ENCODE results near the gene SLC6A12.

The SLC6A12 gene

DNA sequence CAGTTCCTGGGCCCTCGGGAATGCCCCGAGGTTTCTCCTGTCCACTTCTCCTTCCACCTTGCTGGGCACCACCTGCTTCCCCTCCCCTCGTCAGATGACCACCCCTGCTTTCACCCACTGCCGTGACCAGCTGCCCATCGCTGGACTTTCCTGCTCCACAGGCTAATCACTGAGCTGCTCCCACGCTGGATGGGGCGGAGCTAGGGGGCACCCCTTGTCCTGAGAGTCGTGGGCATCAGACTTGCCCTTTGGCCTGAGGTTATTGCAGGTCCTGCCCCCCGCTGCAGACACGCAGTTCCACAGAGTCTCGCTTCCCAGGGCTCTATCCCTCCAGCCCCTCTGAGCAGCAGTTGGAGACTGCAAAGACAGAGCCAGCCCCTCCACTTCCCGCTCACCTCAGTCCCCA is 427 bp downstream of the SLC6A12 start:
- no peak for DNase-seq

DNA sequence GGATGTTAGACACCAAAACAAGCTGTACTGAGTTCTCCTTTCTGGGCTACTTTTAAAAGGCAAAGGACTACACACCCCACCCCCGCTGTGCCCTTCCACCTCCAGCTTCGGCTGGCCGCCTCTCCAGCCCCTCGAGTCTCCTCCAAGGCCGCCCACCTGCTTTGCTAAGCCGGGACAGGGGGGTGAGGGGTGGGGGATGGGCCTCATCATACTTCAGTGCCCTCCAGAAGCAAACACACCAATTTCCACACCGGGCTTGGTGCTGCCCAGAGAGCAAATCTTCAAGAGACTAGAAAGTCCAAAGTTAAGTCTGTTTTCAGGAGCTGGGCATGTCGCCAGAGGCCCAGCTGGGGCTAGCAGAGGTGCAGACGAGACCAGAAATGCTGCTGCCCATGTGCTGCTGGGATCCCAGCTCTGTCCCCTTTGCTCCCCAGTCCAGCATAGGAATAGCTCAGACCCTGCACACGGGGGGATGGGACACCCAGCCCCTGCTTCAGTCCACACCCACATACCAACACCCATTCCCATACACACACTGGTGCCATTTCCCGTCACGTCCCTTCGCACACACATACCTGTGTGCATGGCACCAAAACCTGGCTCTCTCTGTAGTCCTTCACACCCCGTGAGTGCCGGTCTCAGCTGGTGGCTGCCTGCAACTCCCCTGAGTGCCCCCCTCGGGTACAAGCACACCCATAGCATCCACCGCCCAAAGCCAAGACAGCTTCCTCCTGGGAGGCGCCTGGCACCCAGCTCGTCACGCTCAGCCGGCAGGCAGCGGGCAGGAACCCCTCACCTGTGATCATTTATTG is 1.0 kb downstream of the SLC6A12 start:
- DNase-seq: no peak

DNA sequence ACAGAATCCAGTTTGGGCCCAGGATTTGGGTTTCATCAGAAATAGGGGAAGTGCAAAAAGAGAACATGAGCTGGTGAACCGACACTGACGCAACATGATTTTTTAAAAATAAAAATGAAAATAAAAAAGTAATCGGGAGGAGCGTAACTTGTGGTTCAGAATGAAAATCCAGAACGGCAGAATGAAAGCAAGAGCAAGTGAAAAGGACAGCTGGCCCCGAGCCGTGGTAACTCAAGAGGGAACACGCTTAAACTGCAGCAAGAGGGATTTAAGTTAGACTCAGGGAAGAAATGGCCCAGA is 1.6 kb downstream of the SLC6A12 start:
- no peak for DNase-seq

DNA sequence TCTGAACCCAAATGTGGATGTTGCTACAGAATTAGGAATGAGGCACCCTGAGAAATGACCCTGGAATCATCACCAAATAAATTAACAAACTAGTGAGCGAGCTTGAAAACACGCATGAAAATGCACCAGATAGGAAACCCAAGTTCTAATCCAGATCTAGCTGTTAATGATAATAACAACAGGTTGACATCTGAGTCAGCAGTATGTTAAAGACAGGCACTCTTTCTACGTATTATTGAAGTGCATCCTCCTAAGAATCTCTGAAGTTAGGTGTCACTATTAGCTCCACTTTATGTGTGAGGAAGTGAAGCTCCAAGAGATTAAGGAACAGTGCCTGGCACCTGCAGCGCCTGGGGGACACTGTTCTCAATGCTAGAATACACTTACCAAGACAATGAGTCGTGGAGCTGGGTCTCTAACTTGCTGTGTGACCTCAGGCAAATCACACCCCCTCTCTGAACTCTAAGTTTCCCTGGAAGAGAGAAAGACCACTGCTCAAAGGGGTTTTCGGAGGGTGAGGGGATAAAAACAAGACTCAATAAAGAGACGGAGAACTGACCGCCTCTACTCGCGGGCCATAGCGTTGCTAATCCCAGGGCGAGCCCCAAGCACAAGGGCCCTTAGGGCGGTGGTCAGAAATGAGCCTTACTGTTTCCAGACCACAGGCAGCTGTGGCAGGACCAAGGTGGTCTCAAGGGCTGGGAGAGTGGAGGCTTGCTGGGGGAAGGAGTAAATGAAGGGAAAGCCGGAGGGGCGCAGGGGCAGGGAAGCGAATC is 2.1 kb downstream of the SLC6A12 start:
- DNase-seq: no peak

DNA sequence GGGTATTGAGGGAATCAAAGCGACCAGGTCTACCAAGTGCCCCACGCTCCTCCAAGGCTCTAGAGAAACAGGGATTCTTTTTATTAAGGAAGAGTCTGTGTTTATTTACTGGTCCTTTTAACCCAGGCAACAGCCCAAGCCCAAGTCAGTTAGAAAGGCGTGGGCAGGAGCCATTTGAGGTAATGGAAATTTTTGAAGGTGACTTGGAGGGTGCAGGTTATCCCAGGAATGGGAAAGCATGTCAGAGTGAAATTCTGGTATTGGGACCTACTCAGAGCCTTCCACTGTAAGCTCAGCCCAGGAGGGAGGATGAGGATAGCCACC is 2.9 kb downstream of the SLC6A12 start:
- DNase-seq: no peak

DNA sequence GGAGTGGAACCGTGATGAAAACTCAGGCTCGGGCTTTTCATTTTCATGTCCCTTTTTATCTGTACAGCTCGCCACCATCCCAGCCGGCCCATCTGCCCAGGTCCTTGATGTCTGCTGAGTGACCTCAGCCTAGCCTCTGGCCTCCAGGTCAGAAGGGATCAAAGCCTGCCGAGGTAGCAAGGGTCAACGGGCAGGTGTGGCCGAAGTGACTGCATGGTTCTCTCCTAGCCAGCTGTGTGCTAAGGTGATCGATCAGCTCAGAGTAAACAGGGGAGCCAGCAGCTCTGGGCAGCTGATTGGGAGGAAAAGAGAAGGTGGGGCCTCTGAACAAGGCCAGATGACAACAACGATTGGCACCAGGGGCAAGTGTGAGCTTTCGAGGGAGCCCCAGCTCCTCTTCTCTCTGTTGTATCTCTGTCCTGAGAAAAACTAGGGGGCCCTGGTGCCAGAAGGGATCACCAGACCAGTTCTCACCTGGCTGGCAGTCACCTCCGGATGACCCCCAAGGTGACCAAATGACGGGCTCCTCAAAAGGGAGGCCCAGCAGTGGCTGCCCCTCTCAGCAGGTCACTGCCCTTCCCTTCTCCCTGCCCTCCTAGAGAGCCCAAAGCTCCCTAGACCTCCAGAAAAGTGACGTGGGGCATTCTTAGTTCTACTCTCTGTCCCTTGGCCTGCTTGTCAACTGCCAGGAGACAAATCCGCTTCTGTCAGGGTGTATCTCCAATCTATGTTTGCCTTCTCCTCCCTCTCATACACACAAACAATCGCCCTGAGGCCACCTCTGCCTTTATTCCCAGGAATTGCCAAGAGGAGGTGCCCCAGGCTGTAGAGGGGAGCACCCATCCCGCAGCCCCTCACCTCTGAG is 3.4 kb downstream of the SLC6A12 start:
- DNase-seq: no peak

DNA sequence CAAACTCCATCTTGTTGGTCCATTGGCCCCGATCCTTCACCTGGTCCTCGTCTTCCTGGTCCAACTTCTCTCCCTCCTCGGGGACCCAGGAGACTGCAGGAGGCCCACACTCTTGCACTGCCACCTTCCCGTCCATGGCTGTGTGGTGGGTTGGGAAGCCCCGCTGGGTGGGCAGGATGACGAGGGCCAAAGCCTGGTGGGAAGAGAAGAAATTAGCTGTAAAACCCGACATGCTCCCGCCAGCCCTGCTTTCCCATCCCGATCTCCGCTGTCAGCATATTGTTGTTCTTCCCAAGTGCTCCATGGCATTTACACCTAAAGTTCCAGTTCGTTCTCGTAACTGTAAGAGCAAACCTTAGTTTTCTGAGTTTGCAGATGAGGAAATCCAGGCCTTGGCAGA is 4.1 kb downstream of the SLC6A12 start:
- no peak for DNase-seq

DNA sequence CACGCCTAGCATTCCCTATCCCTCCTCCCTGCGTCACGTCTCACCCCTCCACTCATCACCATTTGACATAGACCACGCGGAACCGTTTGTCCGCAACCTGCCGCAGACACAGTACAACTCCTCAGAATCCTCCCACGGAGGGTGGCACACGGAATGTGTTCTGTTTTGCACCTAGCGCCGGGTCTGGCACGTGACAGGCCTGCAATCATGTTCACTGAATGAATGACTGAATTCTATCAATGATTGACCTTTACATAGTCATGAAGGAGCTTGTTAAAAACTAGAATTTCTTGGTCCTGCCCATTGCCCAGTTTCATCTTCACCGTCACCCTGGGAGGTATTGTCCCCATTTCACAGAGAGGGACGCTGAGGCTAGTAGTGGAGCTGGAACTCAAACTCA is 4.7 kb downstream of the SLC6A12 start:
- no peak for DNase-seq

DNA sequence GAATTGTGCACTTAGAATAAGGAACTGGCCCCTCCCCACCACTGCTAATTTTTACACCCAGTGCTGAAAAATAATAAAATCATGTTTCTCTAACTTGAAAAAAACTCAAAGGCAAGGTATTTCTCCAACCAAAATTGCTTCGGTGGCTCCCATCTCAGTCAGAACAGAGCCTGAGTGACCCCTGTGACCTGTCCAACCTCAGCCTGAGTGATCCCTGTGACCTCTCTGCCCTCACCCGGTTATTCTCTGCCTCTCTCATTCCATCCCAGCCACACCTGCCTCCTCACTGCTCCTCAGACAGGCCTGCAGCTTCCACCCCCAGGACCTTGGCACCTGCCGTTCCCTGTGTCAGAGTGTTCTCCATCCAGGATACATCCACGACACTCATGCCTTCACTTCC is 5.1 kb downstream of the SLC6A12 start:
- DNase-seq: no peak

DNA sequence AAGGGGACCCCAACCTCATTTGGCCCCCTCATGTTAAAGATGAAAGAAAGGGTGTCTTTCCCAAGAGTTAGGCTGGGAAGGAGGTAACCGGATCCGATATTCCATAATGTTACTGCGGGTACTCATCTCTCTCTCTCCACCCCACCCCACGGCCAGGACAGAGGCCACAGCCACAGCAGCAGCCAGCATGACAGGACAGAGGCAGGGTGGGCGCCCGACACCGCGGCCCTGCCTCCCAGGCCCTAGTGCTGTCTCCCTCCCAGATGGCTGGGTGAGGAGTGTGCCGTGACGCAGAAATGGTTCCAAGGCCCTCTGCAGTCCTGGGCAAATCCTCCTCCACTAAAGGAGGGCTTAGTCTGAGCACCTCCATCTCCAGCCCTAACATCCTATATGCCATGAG is 6.2 kb downstream of the SLC6A12 start:
- no peak for DNase-seq

DNA sequence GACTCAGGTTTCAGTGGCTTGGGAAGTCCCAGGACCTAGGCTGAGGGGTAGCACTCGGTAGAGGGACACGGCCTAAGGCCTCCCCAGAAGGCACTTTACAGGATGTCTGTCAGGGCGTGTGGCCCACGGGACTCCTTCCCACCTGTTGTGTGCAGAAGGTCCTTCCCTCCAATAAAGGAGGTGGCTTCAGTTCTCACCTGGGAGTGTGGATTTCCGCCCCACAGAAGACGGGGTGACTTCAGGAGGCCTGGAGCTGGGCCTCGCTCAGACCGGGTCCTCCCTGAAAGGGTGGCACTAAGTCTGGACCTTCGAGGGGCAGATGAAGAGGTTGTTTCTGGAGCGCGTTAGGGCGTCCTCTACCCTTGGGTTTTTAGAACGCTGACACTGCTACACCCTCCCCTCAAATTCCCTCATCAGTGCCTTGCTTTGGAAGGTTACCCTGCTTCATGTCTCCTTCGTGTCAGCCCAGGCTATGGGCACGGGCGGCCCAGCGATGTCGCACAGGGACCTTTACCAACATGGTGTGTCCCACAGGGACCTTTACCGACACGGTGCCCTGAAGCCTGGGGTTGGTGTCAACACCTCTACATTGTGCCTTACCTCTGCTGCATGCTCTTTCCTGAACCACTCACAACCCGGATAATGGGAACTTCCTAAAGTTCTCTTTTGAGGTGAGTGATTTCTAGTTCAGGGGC is 7.1 kb downstream of the SLC6A12 start:
- no peak for DNase-seq

DNA sequence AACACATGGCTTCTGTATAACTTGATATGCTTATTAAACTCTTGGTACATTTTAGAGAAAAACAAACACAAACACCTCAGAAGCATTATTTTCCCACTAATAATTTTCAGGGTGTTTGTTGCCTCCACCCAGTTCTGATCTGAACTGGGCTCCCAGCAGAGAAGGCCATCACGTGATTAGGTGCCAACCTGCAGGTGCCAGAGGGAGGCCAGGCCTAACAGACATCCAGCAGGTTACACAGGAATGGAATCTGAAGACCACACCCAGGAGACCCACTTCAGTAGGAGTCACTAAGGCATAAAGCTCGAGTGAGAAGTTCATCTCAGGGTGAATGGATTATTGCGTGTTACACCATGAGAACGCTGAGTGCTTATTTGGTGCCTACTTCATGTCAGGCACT is 8.9 kb downstream of the SLC6A12 start:
- DNase-seq: no peak

DNA sequence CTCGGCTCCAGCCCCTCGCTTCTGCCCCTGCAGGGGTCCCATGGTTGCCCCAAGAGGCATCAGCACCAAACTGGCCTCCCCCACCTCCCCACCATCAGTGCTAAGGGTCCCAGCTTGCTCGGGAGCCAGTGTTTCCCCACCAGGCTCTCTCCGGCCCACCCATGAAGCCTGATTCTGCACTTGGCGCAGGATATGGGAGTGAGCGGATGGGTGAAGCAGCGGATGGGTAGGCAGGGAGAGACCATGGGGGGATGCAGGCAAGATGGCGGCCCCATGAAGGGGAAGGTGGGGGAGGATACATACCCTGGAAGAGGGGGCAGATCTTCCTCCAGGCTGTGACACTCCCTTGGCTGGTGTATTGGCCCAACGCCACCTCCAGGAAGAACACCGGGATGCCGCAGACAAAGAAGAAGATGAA is 9.7 kb downstream of the SLC6A12 start:
- no peak for DNase-seq

DNA sequence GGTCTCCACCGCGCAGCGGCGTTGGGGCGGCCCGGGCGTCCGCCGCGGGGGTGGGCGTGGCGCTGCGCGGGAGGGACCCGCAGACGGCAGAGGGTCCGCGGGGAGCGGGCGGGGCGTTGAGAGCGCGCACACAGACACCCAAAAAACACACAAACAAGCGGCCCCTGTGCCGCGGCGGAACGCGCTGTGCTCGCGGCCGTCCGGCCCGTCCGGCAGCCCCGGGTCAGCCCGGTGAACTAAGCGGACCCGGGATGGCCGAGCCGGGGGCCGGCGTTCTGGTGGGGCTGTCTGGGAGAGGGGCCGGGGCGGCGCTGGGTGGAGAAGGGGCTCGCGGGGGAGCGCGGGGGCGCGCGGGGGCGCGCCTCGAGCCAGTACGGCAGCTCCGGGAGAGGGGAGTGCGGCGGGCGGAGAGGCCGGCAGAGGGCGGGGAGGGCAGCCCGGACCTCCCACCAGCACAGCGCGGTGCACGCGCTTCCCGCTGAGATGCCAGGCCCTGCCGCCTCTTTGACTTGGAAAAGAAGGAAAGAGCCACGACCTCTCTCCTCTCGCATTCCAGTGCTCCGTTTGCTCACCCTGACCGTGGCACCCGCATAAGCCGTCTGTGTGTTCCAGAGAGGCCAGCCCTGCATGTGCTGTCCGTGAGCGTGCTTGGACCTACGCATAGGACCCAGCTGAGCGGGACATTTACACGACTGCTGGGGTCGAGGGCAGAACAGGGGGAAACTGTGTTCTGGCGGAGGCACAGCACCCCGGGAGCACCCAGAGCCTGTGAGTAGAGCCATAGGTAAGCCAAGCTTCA is 10.3 kb downstream of the SLC6A12 start:
- DNase-seq: no peak

DNA sequence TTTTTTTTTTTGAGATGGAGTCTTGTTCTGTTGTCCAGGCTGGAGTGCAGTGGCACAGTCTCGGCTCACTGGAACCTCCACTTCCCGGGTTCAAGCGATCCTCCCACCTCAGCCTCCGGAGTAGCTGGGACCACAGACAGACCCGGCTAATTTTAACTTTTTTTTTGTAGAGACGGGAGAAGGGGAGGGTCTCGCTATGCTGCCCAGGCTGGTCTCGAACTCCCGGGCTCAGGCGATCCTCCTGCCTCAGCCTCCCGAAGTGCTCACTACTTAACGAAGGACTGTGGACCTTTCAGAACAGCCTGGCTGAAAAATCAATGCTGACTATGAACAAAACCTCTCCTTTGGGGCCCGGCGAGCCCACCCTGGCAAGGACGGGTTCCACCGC is 10.9 kb downstream of the SLC6A12 start:
- no peak for DNase-seq

DNA sequence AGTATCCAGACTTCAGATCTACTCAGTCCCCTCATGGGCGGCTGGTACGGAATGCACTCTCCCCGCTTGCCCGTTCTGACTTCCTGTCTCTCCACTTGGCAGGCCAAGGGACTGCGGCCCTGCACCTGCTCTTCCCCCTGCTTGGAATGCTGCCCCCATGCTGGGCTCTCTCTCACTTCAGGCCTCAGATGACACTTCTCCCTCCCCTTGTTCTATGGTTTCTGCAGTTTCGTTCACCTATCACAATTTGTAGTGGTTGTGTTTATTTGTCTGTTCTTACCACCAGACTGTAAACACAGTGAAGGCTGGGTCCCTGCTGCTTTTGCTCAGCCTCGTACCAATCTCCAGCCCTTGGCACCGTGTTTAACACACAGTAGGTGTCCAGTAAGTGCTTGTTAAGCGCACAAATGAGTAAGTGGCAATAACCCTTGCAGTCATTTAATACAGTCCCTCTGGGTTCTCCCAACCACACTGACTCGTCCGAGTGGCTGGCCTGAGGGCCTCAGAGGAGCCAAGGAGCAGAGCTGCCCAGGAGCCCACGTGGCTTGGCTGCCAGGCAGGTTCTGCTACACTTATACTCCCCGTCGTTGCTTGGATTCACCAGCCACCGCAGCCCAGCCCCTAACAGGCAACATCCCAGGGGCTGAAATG is 11.8 kb downstream of the SLC6A12 start:
- DNase-seq: no peak

DNA sequence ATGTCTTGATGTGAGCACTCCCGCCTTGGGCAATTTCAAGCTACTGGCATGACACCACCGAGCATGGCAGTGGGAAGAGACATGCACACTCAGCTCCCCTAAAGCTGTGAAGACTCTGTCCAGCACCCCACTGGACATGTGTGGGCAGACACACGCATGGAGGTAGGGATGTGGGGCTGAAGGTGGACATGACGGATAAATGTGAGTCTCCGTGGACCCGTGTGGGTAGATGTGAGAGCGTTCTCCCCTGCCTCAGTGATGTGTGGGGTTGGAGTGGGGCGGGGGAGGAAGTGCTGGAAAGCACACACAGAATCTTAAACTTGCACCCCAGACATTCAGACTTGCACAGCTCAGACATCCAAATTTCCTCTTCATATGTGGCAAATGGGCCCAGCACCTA is 12.6 kb downstream of the SLC6A12 start:
- no peak for DNase-seq

DNA sequence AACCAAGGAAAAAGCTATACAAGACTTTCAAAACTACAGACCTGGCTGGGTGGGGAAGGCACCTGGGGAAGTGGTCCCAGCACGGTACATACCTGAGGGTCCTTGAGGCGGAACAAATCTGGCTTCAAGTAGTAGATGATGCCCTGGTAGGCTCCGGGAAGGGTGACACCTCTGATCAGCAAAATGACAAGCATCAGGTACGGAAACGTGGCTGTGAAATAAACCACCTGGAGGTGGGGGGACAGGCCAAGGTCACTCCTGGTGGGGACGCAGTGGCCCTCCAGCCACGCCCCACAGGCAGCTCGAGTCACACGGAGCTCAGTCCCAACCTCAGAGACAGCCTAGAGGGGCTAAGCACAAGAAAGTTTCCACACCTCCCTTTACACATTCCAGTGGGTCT is 15.3 kb downstream of the SLC6A12 start:
- DNase-seq: no peak

DNA sequence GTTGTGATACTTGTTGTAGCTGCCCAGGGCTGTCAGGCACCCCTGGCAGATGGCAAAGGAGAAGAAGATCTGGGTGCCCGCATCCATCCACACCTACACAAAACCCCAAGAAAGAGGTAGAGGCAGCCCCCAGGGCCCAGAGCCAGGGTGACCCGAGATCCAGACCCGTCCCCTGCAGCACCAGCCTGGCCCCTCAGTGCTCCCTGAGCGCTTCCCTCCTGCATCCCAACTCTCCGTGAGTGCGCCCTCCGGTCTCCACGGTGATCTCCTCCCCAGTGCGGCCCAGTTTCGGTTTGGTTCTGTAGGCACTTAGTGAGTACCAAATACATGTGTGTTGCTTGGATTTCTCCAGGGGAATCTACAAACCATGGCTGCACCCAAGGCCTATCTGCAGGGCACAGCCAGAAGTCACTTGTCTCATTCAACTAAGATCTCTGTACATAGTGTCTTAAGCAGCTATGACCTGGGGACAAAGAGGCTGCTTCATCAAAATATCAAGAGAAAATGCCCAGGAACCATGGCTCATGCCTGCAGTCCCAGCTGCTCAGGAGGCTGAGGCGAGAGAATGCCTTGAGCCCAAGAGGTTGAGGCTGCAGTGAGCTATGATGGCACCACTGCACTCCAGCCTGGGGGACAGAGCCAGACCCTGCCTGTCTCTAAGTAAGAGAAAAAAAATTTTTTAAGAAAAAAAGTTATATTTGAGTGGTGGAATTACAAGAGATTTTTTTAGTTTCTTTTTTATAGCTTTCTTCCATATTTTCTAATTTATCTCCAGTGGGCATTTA is 15.9 kb downstream of the SLC6A12 start:
- no peak for DNase-seq

DNA sequence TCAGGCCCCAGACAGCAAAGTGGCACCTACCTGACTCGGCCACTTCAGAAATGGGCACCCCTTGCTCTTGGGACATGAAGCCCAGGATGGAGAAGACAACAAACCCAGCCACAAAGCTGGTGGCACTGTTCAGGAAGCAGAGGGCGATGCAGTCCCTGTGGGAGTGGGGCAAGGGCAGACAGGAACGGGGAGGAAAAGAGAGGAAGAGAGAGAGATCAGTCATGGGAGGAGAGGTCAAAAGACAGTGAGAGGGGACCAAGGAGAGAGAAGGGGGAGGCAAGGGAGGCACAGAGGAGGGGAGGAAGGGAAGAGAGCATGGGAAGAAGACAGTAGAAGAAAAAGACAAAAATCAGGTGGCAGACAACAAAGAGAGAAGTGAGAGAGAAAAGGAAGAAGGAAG is 16.6 kb downstream of the SLC6A12 start:
- no peak for DNase-seq

DNA sequence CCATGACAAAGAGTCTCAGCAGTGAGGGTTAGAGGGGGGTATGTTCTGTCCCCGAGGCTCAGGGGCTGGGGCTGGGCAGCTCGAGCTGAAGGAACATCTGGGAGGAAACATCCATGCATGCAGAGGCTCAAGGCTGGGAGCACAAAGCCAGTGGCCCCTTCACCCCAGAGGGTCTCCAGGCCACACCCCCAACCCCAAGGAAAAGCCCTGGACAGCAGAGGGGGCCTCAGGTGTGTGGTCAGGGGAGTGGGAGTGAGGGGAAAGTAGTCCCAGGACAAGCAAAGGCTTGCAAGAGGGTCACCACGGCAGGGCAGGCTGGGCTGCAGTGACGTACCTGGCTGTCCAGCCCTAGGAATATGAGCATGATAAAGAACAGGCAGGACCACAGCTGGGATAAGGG is 17.5 kb downstream of the SLC6A12 start:
- no peak for DNase-seq

All from activated CD8-positive, alpha-beta memory T cell treated with anti-CD3 and anti-CD28 coated beads, Interleukin-2, amount 50 U/mL, for 4 hours (primary cell).